Right lung (tissue), 10 donors: ENCODE measurements around the gene RNF125. TPM values are rescaled to one million over a fixed set of nuclear protein-coding genes. Genes with fewer than 3 reads are reported as not detected.
A peak's percentile ranks its signal among the peaks of the same experiment; 100 is the strongest.
"Not testable (repeated sequence)": the region's sequence is repeated elsewhere in the genome, so short reads cannot be mapped to it uniquely, and the experiment has no call there.

ENCODE experiments used
- DNase-seq, 2 donors: peaks; one replicate each; pipeline ENCODE4 v3.0.0-alpha.2; 2013
- long read RNA-seq, 8 donors: transcript quantifications; one replicate each; lab custom pipeline, GENCODE V29; 2026
- polyA plus RNA-seq, 5 donors: library from polyadenylated mRNA; unstranded; fragments of 120-200 nt; gene quantifications; one replicate each; pipeline versions ENCODE4 v1.2.1 to v1.2.3, GENCODE V29; 2013; ENCODE audit warnings: inconsistent platforms in 1 of 5, low replicate concordance in 1 of 5; ENCODE audit not compliant: insufficient read length in 5 of 5, insufficient read depth in 1 of 5

Gene RNF125
- polyA plus RNA-seq, result 1 to 10 TPM; 6.6 to 8.6 (median 7.8) TPM
- long read RNA-seq, donor 1, full-length matches to known transcripts, result 2 of 2 reads
- long read RNA-seq, donor 1, partial matches to known transcripts, result 0 of 2 reads
- long read RNA-seq, donor 1, other reads (novel, unspliced or antisense), result 0 of 2 reads
- long read RNA-seq, donor 2, full-length matches to known transcripts, result 1 of 1 reads
- long read RNA-seq, donor 2, partial matches to known transcripts, result 0 of 1 reads
- long read RNA-seq, donor 2, other reads (novel, unspliced or antisense), result 0 of 1 reads
- long read RNA-seq, donor 3, full-length matches to known transcripts, result 4 of 4 reads
- long read RNA-seq, donor 3, partial matches to known transcripts, result 0 of 4 reads
- long read RNA-seq, donor 3, other reads (novel, unspliced or antisense), result 0 of 4 reads
- long read RNA-seq, donor 4, full-length matches to known transcripts, result 1 of 1 reads
- long read RNA-seq, donor 4, partial matches to known transcripts, result 0 of 1 reads
- long read RNA-seq, donor 4, other reads (novel, unspliced or antisense), result 0 of 1 reads
- long read RNA-seq, donor 5, result 0 reads
- long read RNA-seq, donor 6, partial matches to known transcripts, result 0 of 1 reads
- long read RNA-seq, donor 6, other reads (novel, unspliced or antisense), result 0 of 1 reads
- long read RNA-seq, donor 7, full-length matches to known transcripts, result 2 of 2 reads
- long read RNA-seq, donor 7, partial matches to known transcripts, result 0 of 2 reads
- long read RNA-seq, donor 7, other reads (novel, unspliced or antisense), result 0 of 2 reads
- long read RNA-seq, donor 8, full-length matches to known transcripts, result 2 of 2 reads
- long read RNA-seq, donor 8, partial matches to known transcripts, result 0 of 2 reads
- long read RNA-seq, donor 8, other reads (novel, unspliced or antisense), result 0 of 2 reads

- peak; percentile 73 for DNase-seq
Measured at GRCh38 chr18:32018331-32019250, at the start of gene RNF125. RNF125 (plus strand) TSS chr18:32018825; CDS start chr18:32018864, 39 bp downstream.

DNA sequence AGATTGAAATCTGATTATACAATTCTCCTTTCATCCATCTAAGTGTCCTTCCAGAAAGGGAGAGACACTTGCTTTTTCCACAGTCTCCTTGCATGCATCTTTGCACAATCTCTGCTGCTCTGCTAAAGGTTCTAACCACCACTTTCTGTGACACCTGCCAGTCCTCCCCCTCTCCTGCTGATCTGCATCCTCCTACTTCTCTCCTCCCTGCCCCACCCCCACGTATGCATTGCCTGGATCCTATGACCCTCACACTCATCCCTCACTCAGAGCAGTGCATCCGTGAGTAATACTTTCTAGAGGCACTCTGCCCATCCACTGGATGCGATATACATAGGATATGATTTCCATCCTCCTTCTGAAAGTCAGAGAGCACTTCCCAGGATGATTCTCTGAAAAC lies 48.0 kb upstream of the RNF125 start:
- DNase-seq, result no peak

DNA sequence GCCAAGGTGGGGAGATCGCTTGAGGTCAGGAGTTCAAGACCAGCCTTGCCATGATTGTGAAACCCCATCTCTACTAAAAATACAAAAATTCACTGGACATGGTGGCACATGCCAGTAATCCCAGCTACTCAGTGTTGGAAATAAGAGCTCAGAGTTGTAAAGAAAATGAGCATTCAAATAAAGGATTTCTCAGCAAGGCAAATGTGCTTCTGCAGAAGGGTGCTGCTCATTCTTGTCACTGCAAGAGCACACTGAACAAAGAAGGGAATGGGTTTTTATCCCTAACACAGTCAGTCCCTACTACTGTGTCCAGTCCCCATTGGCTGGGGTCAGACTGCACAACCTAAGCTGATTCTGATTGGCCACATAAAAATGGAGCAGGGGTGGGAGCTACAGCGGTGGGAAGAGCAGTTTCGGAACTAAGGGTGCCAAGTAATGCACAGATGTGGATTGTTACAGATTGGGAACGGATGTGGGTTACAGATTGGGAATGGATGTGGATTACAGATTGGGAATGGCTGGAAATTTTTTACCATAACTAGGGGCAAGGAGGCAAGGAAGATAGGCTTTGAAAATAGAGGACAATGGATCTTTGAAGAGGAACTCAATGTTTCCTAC lies 44.6 kb upstream of the RNF125 start:
- DNase-seq, result no peak

- DNase-seq, result no peak
Measured at GRCh38 chr18:31976242-31976641, 42.4 kb upstream of the RNF125 start.

- DNase-seq, result no peak
Measured at GRCh38 chr18:31977270-31977872, 41.3 kb upstream of the RNF125 start.

- no peak for DNase-seq
Measured at GRCh38 chr18:31978616-31979015, 40.0 kb upstream of the RNF125 start.

- DNase-seq, result no peak
Measured at GRCh38 chr18:31979714-31980113, 38.9 kb upstream of the RNF125 start.

GRCh38 chr18:31980863-31981262 lies 37.8 kb upstream of the RNF125 start:
- DNase-seq, result no peak

DNA sequence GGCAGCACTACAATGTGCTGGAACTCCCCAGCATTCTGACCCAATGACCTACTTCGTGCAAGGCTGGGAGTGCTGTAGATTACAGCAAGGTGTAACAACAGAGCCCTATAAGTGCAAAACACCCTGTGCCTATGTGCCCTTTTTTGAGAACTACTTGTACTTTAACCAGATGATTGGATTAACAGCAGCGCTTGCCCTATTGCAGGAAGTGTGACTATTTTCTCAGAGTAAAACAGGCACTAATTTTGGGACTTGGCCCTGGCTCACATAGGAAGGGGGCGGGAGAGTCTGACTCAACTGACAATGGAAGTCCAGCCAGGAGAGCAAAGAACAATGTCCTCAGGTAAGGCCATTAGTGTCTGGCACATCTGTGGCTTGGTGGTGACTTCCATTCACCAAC lies 35.6 kb upstream of the RNF125 start:
- DNase-seq, result no peak

- no peak for DNase-seq
Measured at GRCh38 chr18:31983976-31984375, 34.6 kb upstream of the RNF125 start.

GRCh38 chr18:31990823-31991222 lies 27.8 kb upstream of the RNF125 start:
- DNase-seq, result no peak

DNA sequence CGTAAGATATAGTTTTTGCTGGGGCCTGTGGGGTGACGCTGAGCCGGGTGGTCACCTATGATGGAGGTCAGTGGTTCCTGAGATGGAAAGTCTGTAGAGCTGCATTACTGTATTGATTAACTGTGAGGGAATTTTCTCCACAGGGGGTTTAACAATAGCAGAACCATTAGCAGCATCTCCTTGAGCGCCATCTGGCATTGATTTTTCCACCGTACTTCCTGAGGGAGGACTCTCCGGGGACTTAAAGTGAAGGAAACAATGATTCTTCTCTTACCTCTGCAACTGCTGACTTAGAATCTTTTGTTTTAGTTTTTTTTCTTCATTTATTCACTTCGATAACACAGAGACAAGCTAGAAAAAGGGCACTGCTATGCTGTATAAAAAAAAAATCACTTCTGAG lies 22.6 kb upstream of the RNF125 start:
- no peak for DNase-seq

- peak; percentile 19 to 26 for DNase-seq
Measured at GRCh38 chr18:31998880-31999412, 19.7 kb upstream of the RNF125 start.

- not testable (repeated sequence) for DNase-seq
Measured at GRCh38 chr18:32001141-32001540, 17.5 kb upstream of the RNF125 start.

DNA sequence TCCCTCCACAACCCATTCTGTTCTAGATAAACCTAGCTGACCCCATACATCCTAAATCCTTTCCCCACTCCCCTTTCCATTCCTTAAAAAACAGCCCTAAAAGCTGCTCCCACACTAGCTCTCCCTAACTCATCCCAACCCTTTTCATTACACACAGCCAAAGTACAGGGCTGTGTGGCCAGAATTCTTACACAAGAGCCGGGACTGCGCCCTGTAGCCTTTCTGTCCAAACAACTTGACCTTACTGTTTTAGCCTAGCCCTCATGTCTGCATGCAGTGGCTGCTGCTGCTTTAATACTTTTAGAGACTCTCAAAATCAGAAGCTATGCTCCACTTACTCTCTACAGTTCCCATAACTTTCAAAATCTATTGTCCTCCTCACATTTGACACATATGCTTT lies 14.8 kb upstream of the RNF125 start:
- DNase-seq, result not testable (repeated sequence)

GRCh38 chr18:32010124-32010721 lies 8.4 kb upstream of the RNF125 start:
- DNase-seq, result no peak

GRCh38 chr18:32011193-32011592 lies 7.4 kb upstream of the RNF125 start:
- DNase-seq, result no peak

DNA sequence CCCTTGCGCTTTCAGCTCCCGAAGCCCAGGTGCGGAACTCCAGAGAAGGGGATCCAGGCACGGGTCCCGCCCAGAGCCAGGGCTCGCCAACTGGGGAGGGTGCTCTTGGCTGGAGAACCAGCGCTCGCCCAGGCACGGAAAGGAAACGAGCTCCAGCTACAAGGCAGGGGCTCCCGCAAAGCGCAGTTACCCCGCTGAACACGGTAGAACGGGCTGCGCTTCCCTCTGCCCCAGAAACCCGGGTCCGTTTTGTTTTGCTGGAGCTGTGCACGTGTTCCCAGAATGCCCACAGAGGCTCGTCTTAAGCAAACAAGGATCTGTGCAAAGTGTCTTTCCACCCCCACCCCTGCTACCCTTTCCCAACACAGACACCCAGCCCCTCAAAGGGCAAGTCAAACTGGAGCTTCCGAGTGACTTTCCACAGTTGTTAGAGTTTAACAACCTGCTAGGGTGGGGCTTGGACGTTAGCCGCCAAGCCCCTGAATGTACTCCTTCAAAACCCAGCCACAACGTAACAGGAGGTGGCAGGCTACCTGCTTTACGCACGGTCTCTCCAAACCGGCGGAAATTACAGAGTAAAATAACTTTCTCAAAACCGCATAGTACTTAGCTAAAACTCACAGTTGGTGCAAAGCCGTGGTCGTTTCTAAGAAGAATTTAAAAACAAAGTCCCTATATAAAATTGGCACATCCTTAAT lies 775 bp downstream of the RNF125 start:
- peak; percentile 14 to 22 for DNase-seq

DNA sequence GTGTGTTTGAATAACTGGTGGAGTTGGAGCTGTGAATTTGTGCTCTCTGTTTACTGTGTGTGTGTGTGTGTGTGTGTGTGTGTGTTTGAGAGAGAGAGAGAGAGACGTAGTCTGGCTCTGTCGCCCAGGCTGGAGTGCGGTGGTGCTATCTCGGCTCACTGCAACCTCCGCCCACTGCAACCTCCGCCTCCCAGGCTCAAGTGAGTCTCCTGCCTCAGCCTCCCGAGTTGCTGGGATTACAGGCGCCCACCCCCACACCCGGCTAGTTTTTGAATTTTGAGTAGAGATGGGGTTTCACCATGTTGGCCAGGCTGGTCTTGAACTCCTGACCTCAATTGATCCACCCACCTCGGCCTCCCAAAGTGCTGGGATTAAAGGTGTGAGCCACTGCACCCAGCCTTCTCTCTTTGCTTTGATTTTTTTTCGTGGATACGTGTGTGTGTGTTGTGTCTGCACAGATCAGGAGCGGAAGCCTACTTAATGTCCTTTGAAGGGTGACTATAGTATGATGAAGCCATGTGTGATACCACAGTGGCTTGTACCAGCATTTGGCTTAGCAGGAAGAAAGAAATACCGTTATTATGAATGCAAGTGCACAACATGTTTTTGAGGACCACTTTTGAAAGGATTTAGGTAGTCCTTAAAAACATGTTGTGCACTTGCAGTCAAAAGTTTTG lies 1.5 kb downstream of the RNF125 start:
- not testable (repeated sequence) for DNase-seq
